Measurements from ENCODE around the gene ACTA1. TPM values are rescaled to one million over a fixed set of nuclear protein-coding genes. Genes with fewer than 3 reads are reported as not detected.

The ACTA1 gene
- total RNA-seq, 1 experiment from 2014 or later: 0.80 TPM

- Histone ChIP-seq H3K27me3 (ENCODE audit: low read length) (peaks cover 21% of the 10 kb centered on the region), H3K79me2 (ENCODE audit: low read length) (no peaks in the 10 kb centered on the region), H3F3A (ENCODE audit: low read length, unreplicated experiment) (no peaks in the 10 kb centered on the region), H2AFZ (ENCODE audit: low read length) (no peak overlapping the region), H3K9ac (ENCODE audit: low read length) (no peak overlapping the region), H3K4me2 (ENCODE audit: low read length) (no peak overlapping the region), H3K9me3 (ENCODE audit: low read length) (no peaks in the 10 kb centered on the region), H3K4me3 (ENCODE audit: low read length) (no peak overlapping the region), H3K9me2 (replicated peaks; ENCODE audit: low read length) (no peaks in the 10 kb centered on the region), H3K36me3 (ENCODE audit: low read depth, low read length) (no peaks in the 10 kb centered on the region), H3K27ac (ENCODE audit: low read length) (no peak overlapping the region), H4K20me1 (ENCODE audit: low read length) (no peaks in the 10 kb centered on the region), H3K4me1 (ENCODE audit: insufficient read depth, low read length) (no peaks in the 10 kb centered on the region)
- ChIA-PET POLR2A (ENCODE audit: unreplicated experiment) (no interaction called here), CTCF (no interaction called here)
- ATAC-seq (no peak), DNase-seq (no peak)
- no TSS peak for BruUV-seq (replicated peaks)
- no peak for TF ChIP-seq EZH2phosphoT487 (IDR thresholded peaks at IDR 0.05; ENCODE audit: borderline replicate concordance, low read length)
- TF ChIP-seq EZH2 (IDR thresholded peaks at IDR 0.05; ENCODE audit: low read length, unreplicated experiment): no peak
- no peak for TF ChIP-seq CTCF (conservative IDR thresholded peaks at IDR 0.05; ENCODE audit: low read depth, low read length)
- intact Hi-C loops (cut with micrococcal nuclease): no loop called here
These were observed 989 bp downstream of the ACTA1 start for GRCh38 chr1:229432905-229433304.

- no peak for ATAC-seq
- H3K4me3 ChIP-seq (ENCODE audit: low read length): no peak overlapping the region
- no peaks in the 10 kb centered on the region for H3K4me1 ChIP-seq (ENCODE audit: insufficient read depth, low read length)
- no peaks in the 10 kb centered on the region for H3K9me2 ChIP-seq (replicated peaks; ENCODE audit: low read length)
- H3K9me3 ChIP-seq (ENCODE audit: low read length): no peaks in the 10 kb centered on the region
- no peak for TF ChIP-seq EZH2phosphoT487 (IDR thresholded peaks at IDR 0.05; ENCODE audit: borderline replicate concordance, low read length)
- no peak for TF ChIP-seq EZH2 (IDR thresholded peaks at IDR 0.05; ENCODE audit: low read length, unreplicated experiment)
- TF ChIP-seq CTCF (conservative IDR thresholded peaks at IDR 0.05; ENCODE audit: low read depth, low read length): no peak
- intact Hi-C loops (cut with micrococcal nuclease): no loop called here
- peaks cover 22% of the 10 kb centered on the region for H3K27me3 ChIP-seq (ENCODE audit: low read length)
- no peak overlapping the region for H3K4me2 ChIP-seq (ENCODE audit: low read length)
- no peaks in the 10 kb centered on the region for H4K20me1 ChIP-seq (ENCODE audit: low read length)
- no peaks in the 10 kb centered on the region for H3K79me2 ChIP-seq (ENCODE audit: low read length)
- POLR2A ChIA-PET (ENCODE audit: unreplicated experiment): no interaction called here
- no TSS peak for BruUV-seq (replicated peaks)
- no peaks in the 10 kb centered on the region for H3F3A ChIP-seq (ENCODE audit: low read length, unreplicated experiment)
- DNase-seq: no peak
- H2AFZ ChIP-seq (ENCODE audit: low read length): no peak overlapping the region
- no peaks in the 10 kb centered on the region for H3K36me3 ChIP-seq (ENCODE audit: low read depth, low read length)
- no peak overlapping the region for H3K27ac ChIP-seq (ENCODE audit: low read length)
- H3K9ac ChIP-seq (ENCODE audit: low read length): no peak overlapping the region
- CTCF ChIA-PET: no interaction called here
These were observed 1.8 kb downstream of the ACTA1 start for GRCh38 chr1:229432116-229432461.

- Histone ChIP-seq H2AFZ (ENCODE audit: low read length) (no peak overlapping the region), H3K4me1 (ENCODE audit: insufficient read depth, low read length) (no peaks in the 10 kb centered on the region), H3K36me3 (ENCODE audit: low read depth, low read length) (no peaks in the 10 kb centered on the region), H3K27ac (ENCODE audit: low read length) (no peak overlapping the region), H3K9me3 (ENCODE audit: low read length) (no peaks in the 10 kb centered on the region), H3K9me2 (replicated peaks; ENCODE audit: low read length) (no peaks in the 10 kb centered on the region), H3K27me3 (ENCODE audit: low read length) (peaks cover 28% of the 10 kb centered on the region), H3K4me3 (ENCODE audit: low read length) (no peak overlapping the region), H3K79me2 (ENCODE audit: low read length) (no peaks in the 10 kb centered on the region), H4K20me1 (ENCODE audit: low read length) (no peaks in the 10 kb centered on the region), H3F3A (ENCODE audit: low read length, unreplicated experiment) (no peaks in the 10 kb centered on the region), H3K9ac (ENCODE audit: low read length) (no peak overlapping the region), H3K4me2 (ENCODE audit: low read length) (no peak overlapping the region)
- TF ChIP-seq CTCF (conservative IDR thresholded peaks at IDR 0.05; ENCODE audit: low read depth, low read length) (no peak), EZH2 (IDR thresholded peaks at IDR 0.05; ENCODE audit: low read length, unreplicated experiment) (no peak), EZH2phosphoT487 (IDR thresholded peaks at IDR 0.05; ENCODE audit: borderline replicate concordance, low read length) (no peak)
- no TSS peak for BruUV-seq (replicated peaks)
- intact Hi-C loops (cut with micrococcal nuclease): no loop called here
- DNase-seq: no peak
- no peak for ATAC-seq
- ChIA-PET CTCF (no interaction called here), POLR2A (ENCODE audit: unreplicated experiment) (no interaction called here)
These were observed 2.4 kb downstream of the ACTA1 start for GRCh38 chr1:229431284-229432115.
